ENCODE measurements around the gene EMSY. TPM values are rescaled to one million over a fixed set of nuclear protein-coding genes. Genes with fewer than 3 reads are reported as not detected.
A peak's percentile ranks its signal among the peaks of the same experiment; 100 is the strongest.

Gene EMSY
- total RNA-seq, 4 donors from 2014 or later = 33.9 to 47.0 (median 41.5) TPM

GRCh38 chr11:76444065-76444383 is 794 bp upstream of the EMSY start:
- no peak for TF ChIP-seq POLR2A (IDR thresholded peaks at IDR 0.05)
- no peak for TF ChIP-seq EP300 (IDR thresholded peaks at IDR 0.05)
- no peak for TF ChIP-seq CTCF (IDR thresholded peaks at IDR 0.05)
- H3K27ac ChIP-seq = peak overlapping the region; percentile 87 to 94 (median 88)
- DNase-seq (ENCODE audit: low spot score in 2 of 2) = no peak
- 1% methylated on average over 10 of the region's 10 CpGs for WGBS, 2 donors
- peaks cover 0 to 15% (median 0%) of the 10 kb centered on the region in 3 donors for H3K36me3 ChIP-seq
- peaks cover 3 to 31% (median 19%) of the 10 kb centered on the region in 4 donors for H3K4me1 ChIP-seq
- no peaks in the 10 kb centered on the region for H3K9me3 ChIP-seq
- H3K4me3 ChIP-seq = peak overlapping the region; percentile 80 to 92 (median 84)
- no peaks in the 10 kb centered on the region for H3K27me3 ChIP-seq

- Histone ChIP-seq H3K4me3 (peak overlapping the region; percentile 80 to 92 (median 84)), H3K27me3 (no peaks in the 10 kb centered on the region)
- TF ChIP-seq EP300 (IDR thresholded peaks at IDR 0.05) = peak in 1 of 2 donors; percentile 51
- TF ChIP-seq POLR2A (IDR thresholded peaks at IDR 0.05) = peak in 1 of 2 donors; percentile 56
- peak in 1 of 5 experiments; percentile 23 for TF ChIP-seq CTCF (IDR thresholded peaks at IDR 0.05)
Observed at GRCh38 chr11:76445121-76446084, 585 bp downstream of the EMSY start.

GRCh38 chr11:76448506-76448905 is 3.7 kb downstream of the EMSY start:
- WGBS, 2 donors = 32 to 40% methylated on average over 2 of the region's 2 CpGs
- DNase-seq (ENCODE audit: low spot score in 2 of 2) = no peak
- peaks cover 0 to 41% (median 0%) of the 10 kb centered on the region in 3 donors for H3K36me3 ChIP-seq

More at GRCh38 chr11:76445121-76446084, 585 bp downstream of the EMSY start:
- H3K9me3 ChIP-seq = no peaks in the 10 kb centered on the region
- H3K27ac ChIP-seq = peak overlapping the region; percentile 87 to 94 (median 88)
- DNase-seq (ENCODE audit: low spot score in 2 of 2) = peak; percentile 33 to 61
- 0 to 2% methylated on average over 34 to 52 of the region's 56 CpGs for WGBS, 2 donors
- peaks cover 0 to 20% (median 0%) of the 10 kb centered on the region in 3 donors for H3K36me3 ChIP-seq
- H3K4me1 ChIP-seq = peaks cover 3 to 31% (median 19%) of the 10 kb centered on the region in 4 donors

GRCh38 chr11:76453248-76453647 is 8.4 kb downstream of the EMSY start:
- DNase-seq (ENCODE audit: low spot score in 2 of 2) = no peak
- Histone ChIP-seq H3K4me1 (peaks cover 0 to 11% (median 0%) of the 10 kb centered on the region in 4 donors), H3K27me3 (no peaks in the 10 kb centered on the region), H3K4me3 (no peak overlapping the region), H3K27ac (no peak overlapping the region), H3K36me3 (peaks cover 0 to 47% (median 0%) of the 10 kb centered on the region in 3 donors), H3K9me3 (no peaks in the 10 kb centered on the region)
- WGBS, 2 donors = 52 to 53% methylated on average over 6 of the region's 6 CpGs
- TF ChIP-seq EP300 (IDR thresholded peaks at IDR 0.05) = no peak
- TF ChIP-seq POLR2A (IDR thresholded peaks at IDR 0.05) = no peak
- TF ChIP-seq CTCF (IDR thresholded peaks at IDR 0.05) = no peak

More at GRCh38 chr11:76448506-76448905, 3.7 kb downstream of the EMSY start:
- Histone ChIP-seq H3K27ac (no peak overlapping the region), H3K4me3 (no peak overlapping the region), H3K9me3 (no peaks in the 10 kb centered on the region), H3K27me3 (no peaks in the 10 kb centered on the region), H3K4me1 (peaks cover 3 to 23% (median 16%) of the 10 kb centered on the region in 4 donors)
- TF ChIP-seq EP300 (IDR thresholded peaks at IDR 0.05) = no peak
- TF ChIP-seq POLR2A (IDR thresholded peaks at IDR 0.05) = no peak
- no peak for TF ChIP-seq CTCF (IDR thresholded peaks at IDR 0.05)

- Histone ChIP-seq H3K27me3 (no peaks in the 10 kb centered on the region), H3K9me3 (no peaks in the 10 kb centered on the region), H3K4me3 (no peak overlapping the region), H3K27ac (no peak overlapping the region), H3K4me1 (peaks cover 0 to 11% (median 0%) of the 10 kb centered on the region in 4 donors), H3K36me3 (peaks cover 0 to 50% (median 0%) of the 10 kb centered on the region in 3 donors)
- no peak for DNase-seq (ENCODE audit: low spot score in 2 of 2)
- TF ChIP-seq EP300 (IDR thresholded peaks at IDR 0.05) (no peak), POLR2A (IDR thresholded peaks at IDR 0.05) (no peak), CTCF (IDR thresholded peaks at IDR 0.05) (no peak)
- WGBS, 2 donors = 28 to 29% methylated on average over 2 of the region's 2 CpGs
Observed at GRCh38 chr11:76455331-76455730, 10.5 kb downstream of the EMSY start.
